Measurements from ENCODE around the gene AIMP1.
"Not testable (repeated sequence)": the region's sequence is repeated elsewhere in the genome, so short reads cannot be mapped to it uniquely, and the experiment has no call there.

AIMP1 gene

DNA sequence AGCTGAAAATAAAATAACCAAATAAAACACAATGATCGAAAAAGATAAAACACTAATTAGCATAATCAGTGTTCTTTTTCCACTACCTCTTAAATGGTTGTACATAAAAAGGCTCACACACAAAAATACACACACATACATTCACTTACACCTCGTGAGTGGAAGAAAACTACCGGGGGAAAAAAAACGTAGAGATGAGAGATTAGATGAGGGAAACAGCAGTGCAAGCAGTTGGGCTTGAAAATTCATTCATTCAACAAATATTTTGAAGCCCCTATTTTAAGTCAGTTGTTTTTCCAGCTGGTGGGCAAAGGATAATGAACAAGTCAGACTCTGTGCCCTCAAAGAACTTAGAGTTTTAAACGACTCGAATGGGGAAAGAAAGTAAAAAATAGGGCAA, 1.4 kb upstream of the AIMP1 start:
- DNase-seq = peak in 1 of 2 donors; percentile 19

DNA sequence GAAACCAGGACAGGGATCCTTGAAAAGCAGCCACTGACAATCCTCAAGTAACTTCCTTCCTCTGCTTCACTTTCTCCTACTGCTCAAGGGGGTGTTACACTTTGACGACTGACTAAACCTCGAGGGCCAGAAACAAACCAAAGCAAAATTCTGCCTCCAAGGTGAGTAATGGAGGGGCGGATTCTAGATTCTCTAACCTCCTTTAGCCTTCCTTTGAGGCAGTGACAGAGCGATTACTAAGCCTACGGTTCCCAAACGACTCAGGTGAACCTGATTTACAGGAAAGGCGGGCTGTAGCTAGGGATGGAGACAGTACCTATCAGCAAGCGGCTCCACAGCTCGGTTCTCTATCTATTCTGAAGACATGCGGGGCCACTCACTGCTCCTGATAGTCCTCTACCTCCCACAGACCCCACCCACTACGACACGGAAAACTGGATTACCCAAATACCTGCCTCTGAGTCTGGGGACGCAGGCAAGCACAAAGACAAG, 828 bp upstream of the AIMP1 start:
- DNase-seq = peak; percentile 22 to 54

DNA sequence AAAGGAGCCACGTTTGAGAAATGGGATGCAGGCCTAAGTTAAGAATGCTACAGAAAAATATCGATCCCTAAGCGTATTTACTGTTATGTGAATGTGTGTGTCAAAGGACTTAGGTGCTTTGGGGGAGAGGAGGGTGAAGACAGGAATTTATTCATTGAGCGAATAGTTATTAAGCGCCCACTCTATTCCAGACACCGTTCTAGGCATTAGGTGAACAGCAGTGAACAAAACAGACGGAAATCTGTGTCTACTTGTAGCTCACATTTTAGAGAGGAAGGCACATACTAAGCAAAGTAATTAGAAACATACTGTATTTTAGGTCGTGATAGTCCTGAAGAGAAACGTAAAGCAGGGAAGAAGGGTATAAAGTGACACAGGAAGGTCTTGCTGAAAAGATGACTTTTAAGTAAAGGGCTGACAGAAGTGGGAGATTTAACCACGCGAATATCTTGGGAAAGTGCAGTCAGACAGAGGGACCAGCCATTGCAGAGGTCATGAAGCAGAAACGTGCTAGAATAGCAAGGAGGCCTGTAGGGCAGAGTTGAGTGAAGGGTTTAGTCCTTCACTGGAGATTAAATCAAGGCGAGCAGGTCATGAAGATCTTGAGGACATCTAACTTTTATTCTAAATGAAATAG, 541 bp downstream of the AIMP1 start:
- no peak for DNase-seq

DNA sequence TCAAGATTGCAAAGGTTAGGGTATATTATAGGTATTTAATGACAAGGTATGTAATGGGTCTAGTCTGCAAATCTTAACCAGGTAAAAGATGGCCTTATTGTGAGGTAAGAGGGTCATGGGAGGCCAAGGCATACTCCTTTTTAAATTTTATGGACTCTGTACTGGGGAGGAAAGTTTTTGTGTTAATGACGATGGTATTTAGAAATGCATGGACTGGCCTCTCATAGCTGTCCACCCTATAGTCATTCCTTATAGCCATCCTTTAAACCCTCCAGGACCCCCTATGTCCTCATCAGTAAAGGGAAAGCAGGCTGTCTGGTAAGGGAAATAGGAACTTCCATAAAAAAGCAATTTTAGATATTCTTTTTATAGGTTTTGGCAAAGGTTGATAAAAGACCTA, 1.5 kb downstream of the AIMP1 start:
- no peak for DNase-seq

DNA sequence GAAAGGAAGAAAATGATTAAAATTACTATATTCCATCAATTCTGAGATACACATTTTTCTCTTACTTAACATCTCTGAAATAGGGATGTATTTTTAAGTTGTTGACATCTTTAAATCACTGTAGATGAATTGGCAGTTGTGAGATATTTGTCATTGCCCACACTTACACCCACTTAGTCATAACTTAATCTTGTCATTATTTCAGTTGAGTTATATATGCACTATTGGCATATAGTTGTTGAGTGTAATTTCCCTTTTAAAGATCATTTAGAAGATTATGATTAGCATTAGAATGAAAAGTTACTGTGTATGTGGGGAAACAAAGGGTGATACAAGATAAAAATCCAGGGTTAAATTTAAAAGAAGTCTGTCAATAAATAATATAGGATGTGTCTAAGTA, 2.2 kb downstream of the AIMP1 start:
- no peak for DNase-seq

DNA sequence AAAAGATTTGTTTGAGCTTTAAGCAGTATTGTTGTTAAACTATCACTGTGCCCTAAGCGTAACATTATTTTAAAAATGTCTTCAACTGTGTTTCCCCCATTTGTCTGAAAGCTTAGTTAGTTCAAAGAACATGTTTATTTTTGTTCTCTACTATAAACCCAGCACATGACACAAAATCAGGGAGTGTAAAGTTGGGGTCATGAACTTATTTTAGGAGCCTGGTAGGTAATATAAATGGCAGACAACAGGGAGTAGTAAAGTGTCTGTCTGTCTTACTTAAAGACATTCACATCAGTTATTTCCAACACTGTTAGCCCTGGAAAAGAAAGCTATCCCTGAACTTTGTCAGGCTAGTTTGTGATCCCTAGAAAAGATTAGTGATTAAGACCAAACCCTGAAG, 3.9 kb downstream of the AIMP1 start:
- no peak for DNase-seq

DNA sequence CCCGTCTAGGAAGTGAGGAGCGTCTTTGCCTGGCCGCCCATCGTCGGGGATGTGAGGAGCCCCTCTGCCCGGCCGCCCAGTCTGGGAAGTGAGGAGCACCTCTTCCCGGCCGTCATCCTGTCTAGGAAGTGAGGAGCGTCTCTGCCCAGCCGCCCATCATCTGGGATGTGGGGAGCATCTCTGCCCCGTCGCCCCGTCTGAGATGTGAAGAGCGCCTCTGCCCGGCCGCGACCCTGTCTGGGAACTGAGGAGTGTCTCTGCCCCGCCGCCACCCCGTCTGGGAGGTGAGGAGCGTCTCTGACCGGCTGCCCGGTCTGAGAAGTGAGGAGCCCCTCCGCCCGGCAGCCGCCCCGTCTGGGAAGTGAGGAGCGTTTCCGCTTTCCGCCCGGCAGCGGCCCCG, 4.8 kb downstream of the AIMP1 start:
- not testable (repeated sequence) for DNase-seq

DNA sequence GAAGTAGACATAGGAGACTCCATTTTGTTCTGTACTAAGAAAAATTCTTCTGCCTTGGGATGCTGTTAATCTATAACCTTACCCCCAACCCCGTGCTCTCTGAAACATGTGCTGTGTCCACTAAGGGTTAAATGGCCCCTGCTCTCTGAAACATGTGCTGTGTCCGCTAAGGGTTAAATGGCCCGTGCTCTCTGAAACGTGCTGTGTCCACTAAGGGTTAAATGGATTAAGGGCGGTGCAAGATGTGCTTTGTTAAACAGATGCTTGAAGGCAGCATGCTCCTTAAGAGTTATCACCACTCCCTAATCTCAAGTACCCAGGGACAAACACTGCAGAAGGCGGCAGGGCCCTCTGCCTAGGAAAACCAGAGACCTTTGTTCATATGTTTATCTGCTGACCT, 5.5 kb downstream of the AIMP1 start:
- not testable (repeated sequence) for DNase-seq

DNA sequence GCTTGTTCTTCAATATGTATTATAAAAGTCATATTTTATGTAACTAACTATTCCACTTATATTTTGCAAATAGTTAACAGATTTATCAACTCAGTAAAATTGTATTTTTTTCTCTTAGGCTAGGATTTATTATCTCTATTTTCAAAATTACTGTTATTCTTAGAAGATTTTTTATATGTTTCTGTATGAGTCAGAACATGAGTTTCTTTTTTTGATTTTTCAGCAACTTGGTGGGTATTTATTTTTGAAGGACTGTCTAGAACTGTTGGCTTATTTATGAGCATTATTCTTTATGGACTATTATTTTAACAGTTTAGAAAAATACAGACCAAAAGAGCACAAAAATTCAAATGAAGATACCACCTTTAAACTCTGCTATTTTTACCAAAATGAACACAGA, 6.8 kb downstream of the AIMP1 start:
- DNase-seq = no peak

DNA sequence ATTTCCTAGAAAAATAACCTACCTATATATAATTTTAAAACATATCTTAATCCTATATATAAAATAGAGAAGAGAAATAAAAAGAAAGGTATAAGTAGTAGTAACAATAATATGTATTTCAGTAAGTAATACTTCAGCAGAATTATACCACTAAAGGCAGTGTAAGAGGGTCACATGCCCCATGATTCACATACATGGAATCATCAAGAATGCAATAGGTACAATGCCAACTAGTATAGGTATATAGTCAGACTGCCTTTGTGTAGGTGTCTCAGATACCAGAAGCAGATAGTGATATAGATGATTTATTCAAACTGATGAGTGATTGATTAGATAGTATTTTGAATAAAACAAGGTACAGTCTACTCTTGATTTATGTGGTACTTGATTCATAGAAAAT, 9.4 kb downstream of the AIMP1 start:
- DNase-seq = no peak

DNA sequence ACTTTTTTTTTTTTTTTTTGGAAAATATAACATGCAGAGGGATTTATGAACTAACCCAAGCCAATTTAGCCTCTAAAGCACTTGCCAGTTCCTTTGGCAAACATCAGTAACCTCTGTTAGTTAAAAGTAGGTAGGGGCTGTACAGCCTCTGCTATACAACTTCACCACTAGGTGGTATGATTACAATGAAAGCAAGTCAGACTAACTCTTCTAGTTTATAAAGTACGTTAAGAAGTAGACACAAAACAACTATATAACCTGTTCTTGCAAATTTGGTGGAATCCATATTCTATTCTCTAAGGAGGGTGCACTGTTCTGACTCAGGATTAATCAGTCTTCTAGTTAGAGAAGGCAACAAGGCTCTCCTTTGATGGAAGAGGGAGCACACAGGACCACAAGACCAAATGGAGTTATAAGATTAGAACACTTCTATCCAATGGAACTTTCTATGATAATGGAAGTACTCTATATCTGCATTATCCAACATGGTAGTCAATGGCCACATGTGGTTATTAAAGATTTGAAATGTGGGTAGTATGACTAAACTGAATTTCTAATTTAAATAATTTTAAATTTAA, 12.8 kb downstream of the AIMP1 start:
- peak in 1 of 2 donors; percentile 46 for DNase-seq

DNA sequence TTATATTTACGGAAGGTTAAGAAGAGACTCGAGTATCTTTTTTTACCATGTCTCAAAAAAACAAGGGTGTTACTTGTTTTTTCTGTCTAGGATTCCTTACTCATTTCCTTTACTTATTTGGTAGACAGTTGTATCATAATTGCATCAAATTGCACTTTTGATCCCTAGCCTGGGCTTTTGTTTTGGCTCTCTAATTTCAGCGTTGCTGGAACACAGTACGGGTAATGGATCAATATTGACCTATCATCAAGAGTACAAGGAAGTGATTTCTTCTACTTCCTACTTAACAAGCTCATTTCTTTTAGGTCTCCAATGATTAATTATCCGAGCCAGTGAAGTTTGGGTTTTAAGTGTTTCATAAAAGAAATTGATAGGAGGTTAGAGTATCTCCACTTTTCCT, 16.8 kb downstream of the AIMP1 start:
- DNase-seq = no peak

DNA sequence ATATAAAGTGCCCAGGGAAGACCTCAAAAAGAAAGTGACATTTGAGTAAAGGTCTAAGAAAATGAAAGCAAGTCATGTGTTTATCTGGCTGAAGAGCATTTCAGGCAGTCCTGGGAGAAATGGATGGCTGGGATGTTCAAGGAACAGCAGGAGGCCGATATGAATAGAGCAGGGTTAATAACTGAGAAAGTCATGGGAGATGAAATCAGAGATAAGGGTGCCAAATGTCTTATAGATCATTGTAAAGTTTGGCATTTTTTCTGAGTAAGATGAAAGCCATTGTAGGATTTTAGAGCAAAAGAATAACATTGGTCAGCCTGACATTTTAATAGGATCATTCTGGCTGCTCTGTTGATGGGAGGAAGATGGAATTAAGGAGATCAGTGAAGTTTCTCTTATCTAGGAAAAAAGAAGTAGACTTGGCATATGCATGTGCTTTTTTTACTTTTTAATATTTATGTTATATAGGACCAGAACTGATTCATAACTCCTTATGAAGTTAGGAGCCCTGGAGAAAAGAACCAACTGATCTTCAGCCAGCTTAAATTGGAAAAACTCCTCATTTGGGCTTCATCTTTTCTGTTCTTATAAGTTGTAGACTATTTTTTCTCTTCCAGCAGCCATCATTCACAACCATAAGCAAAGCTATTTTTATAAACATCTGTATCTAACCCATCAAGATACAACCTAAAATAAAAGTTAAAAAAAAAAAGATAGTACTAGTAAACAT, 18.6 kb downstream of the AIMP1 start:
- no peak for DNase-seq

DNA sequence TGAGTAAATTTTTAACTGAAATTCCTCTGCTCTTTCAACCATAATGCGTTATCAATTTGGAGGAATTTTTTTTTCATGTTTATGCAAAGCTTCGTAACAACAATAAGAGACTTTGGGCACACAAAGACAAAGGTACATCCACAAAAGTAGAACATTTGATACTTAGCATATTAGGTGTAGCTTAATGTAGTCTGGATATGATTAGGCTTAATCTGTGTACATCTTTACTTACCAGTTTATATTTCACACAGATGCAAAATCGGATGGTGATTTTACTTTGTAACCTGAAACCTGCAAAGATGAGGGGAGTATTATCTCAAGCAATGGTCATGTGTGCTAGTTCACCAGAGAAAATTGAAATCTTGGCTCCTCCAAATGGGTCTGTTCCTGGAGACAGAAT, 20.3 kb downstream of the AIMP1 start:
- DNase-seq = no peak

DNA sequence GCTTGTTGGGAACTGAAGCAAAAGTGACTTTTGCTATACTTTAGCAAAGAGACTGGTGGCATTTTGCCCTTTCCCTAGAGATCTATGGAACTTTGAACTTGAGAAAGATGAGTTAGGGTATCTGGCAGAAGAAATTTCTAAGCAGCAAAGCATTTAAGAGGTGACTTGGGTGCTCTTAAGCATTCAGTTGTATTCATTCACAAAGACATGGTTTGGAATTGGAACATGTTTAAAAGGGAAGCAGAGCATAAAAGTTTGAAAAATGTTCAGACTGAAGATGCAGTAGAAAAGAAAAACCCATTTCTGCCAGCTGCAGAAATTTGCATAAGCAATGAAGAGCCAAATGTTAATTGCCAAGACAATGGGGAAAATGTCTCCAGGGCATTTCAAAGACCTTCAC, 21.6 kb downstream of the AIMP1 start:
- no peak for DNase-seq

DNA sequence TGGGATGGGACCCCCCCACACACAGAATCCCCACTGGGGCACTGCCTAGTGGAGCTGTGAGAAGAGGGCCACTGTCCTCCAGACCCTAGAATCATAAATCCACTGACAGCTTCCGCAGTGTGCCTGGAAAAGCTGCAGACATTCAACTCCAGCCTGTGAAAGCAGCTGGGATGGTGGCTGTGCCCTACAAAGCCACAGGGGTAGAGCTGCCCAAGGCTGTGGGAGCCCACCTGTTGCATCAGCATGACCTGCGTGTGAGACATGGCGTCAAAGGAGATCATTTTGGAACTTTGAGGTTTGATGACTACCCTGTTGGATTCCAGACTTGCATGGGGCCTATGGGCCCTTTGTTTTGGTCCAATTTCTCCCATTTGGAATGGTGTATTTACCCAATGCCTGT, 22.3 kb downstream of the AIMP1 start:
- DNase-seq = no peak

DNA sequence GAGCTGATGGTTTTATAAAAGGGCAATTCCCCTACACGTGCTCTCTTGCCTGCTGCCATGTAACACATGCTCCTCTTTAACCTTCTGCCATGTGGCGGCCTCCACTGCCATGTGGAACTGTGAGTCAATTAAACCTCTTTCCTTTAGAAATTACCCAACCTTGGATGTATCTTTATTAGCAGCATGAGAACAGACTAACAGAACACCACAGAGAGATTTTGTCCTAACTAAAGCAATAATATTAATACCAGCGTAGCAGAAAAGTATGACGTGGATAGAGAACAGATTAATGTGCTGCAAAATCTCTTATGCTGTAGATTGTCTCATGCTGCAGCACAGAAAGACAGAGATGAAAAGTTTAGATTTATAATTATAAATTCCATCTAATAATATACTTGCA, 23.1 kb downstream of the AIMP1 start:
- DNase-seq = no peak

DNA sequence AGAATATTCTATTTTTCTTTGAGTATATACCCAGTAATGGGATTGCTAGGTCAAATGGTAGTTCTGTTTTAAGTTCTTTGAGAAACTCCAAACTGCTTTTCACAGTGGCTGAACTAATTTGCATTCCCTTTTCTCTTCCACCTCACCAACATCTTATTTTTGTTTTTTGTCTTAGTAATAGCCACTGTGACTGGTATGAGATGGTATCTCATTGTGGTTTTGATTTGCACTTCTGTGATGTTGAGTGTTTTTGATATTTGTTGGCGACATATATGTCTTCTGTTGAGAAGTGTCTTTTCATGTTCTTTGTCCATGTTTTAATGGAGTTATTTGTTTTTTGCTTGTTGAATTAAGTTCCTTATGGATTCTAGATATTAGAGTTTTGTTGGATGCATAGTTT, 24.4 kb downstream of the AIMP1 start:
- DNase-seq = no peak

DNA sequence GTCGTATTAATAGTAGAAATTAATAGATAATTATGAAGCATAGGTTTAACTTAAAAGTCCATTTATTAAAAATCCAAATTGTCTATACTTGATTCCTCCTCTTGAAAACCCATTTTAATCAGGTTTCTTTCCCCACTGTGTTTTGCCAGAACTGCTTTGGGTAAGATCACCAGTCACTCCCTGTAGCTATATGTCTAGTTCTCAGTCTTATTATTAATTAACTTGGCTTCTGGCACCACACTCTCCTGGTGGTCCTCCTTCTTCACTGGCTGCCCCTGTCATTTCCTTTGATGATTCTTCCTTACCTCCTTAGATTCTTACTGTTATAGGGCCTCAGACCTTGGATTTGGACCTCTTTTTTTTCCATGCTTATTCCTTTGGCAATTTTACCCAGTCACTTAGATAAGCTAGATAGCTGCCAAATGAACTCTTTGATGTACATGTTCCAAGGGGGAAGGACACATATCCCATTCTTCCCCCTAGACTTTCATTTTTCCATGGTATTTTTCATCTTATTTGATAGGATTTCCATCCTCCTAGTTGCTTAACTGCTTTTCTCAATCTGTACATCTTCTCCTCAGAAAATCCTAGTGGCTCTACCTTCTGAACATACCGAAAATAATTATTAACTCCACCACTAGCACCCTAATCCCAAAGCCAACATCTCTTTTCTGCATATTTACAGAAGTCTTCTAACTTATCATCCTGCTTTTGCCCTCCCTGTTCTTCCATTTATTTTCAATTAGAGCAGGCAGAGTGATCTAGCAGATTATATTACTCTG, 27.7 kb downstream of the AIMP1 start:
- no peak for DNase-seq

DNA sequence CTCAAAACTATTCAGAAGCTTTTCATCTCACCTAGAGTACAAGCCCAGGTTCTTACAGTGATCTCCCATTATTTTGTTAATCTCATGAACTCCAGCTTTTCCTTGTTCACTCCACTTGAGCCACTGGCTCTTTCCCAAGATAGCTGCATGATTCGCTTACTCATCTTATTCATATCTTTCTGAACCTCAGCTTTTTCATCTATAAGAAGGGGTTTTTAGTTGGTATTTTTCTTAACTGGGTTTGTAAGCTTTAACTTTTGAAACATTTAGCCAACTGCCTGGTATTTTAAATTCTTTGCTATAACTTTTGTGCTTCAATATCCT, 28.3 kb downstream of the AIMP1 start:
- no peak for DNase-seq

DNA sequence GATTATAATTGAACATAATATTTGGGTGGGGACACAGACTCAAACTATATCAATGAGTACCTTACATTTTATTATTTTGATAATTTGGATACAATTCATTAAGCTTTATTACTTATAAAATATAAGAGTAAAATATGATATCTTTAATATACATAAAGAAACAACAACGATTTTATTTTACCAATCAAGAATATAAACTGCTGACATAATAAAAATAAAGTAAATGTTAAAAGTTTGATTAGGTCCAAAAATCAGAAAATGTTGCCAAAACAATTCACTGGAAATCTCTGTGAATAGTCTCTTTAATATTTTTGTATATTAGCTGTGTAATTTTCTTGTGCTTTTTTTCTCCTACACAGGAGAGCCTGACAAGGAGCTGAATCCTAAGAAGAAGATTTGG, 30.8 kb downstream of the AIMP1 start:
- DNase-seq = no peak

DNA sequence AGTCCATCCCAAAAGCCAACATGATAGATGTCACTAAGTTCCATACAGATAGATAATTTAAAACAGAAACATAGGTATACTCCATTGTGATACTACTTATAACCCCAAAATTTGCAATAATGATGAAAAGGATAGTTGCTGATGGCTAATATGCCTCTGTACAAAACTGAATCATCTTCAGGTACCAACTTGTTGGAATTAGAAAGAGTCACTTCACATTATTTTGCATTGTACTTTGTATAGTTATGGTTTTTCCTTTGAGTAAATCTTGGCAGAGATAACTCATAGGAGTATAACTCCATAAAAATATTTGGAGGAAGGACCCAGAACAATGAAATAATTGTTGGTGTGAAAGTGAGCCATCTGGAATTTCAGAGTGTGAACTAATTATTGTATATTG, 34.7 kb downstream of the AIMP1 start:
- DNase-seq = no peak

DNA sequence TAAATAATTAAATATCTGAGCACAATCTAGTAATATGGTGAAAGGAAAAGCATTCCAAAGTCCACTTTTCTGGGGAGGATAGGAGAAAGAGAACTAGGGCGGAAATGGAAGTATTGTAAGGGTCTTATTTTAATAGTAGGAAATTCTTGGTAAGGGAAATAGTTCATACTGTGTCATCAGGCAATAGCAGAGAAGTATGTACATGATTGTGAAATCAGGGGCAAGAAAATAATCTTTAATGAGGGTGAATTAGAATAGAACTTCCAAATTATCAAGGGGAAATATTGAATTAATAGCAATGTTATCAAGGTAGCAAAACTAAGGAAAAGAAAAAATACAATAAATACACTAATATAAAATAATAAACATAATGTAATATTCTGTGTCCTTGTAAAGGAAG, 37.4 kb downstream of the AIMP1 start:
- DNase-seq = no peak

DNA sequence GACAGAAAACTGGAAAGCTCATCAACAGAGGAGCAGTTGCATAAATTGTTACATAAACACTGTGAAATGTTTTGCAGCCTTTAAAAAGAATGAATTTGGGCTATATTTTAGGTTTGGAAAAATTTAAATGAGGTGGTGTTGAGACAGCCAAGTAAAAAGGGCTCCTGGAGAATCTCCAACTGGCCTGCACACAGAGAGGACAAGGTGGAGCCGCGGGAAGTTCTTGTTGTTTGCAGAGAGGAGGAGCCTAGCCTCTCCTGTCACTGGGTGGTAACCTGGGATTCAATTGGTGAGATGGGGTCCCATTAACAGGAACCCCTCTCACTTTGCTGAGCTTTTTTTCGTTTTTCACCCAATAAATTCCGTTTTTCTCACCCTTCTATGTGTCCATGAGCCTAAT, 38.8 kb downstream of the AIMP1 start:
- no peak for DNase-seq

All from CD4-positive, alpha-beta T cell treated with Interleukin-4 for 1 hour (primary cell).